Upper lobe of left lung (tissue), 6 donors: ENCODE data around the gene NXPH2. TPM values are rescaled to one million over a fixed set of nuclear protein-coding genes. Genes with fewer than 3 reads are reported as not detected.

Experiments used
- ATAC-seq, 2 donors: fragments of 200-7000 bp; cut with Tn5 transposase; one replicate each; pipeline ENCODE4 v1.9.1; 2022; ENCODE audit warnings: mild to moderate bottlenecking in 2 of 2, moderate library complexity in 2 of 2; ENCODE audit not compliant: low FRiP score in 2 of 2
- DNase-seq, 2 donors: peaks; one replicate each; pipeline ENCODE4 v3.0.0-alpha.2; 2019 to 2020
- H3K27ac ChIP-seq, 4 donors: fragments of 200-600 bp; sonication (generic); one replicate each; pipeline ENCODE4 v1.5.1; 2016 to 2019
- H3K27me3 ChIP-seq, 4 donors: fragments of 200-600 bp; sonication (generic); one replicate each; pipeline ENCODE4 v1.5.1; 2017 to 2019
- H3K36me3 ChIP-seq, 4 donors: fragments of 200-600 bp; sonication (generic); one replicate each; pipeline ENCODE4 v1.5.1; 2016 to 2019
- H3K4me1 ChIP-seq, 4 donors: fragments of 200-600 bp; sonication (generic); one replicate each; pipeline ENCODE4 v1.5.1; 2018 to 2019
- H3K4me3 ChIP-seq, 4 donors: fragments of 200-600 bp; sonication (generic); one replicate each; pipeline ENCODE4 v1.5.1; 2017 to 2019; ENCODE audit warnings: mild to moderate bottlenecking in 2 of 4, moderate library complexity in 1 of 4
- H3K9me3 ChIP-seq, 4 donors: fragments of 200-600 bp; sonication (generic); one replicate each; pipeline ENCODE4 v1.5.1; 2018 to 2019
- EP300 ChIP-seq, 4 donors: sonication (generic); formaldehyde crosslinking; IDR thresholded peaks; one replicate each; pipeline ENCODE4 v1.5.1; 2017; ENCODE audit warnings: antibody characterized with exemption in 4 of 4, control low read depth in 2 of 4
- POLR2A ChIP-seq, 4 donors: fragments of 450-650 bp; IDR thresholded peaks; one replicate each; pipeline ENCODE4 v1.5.1; 2016 to 2017; ENCODE audit warnings: antibody characterized with exemption in 4 of 4, mild to moderate bottlenecking in 2 of 4
- POLR2AphosphoS5 ChIP-seq, 2 donors: sonication (generic); formaldehyde crosslinking; IDR thresholded peaks; one replicate each; pipeline ENCODE4 v1.5.1; 2017; ENCODE audit warnings: antibody characterized with exemption in 2 of 2
- WGBS, 2 donors: methylation state at CpG; one replicate each; pipeline ENCODE4 v1.1.5; 2017 to 2018; 5-methylcytosine and 5-hydroxymethylcytosine counted together
- total RNA-seq, 6 donors: library from RNA; depleted of rRNA in 4 of 6; stranded (reverse); fragments of >200 nt in 4 of 6; gene quantifications; one replicate each; pipeline versions ENCODE4 v1.1.0 to v1.2.1, GENCODE V29; 2016 to 2021
- TF ChIP-seq, protein P1 (sequence below), 6 experiments: fragments of 450-650 bp in 4 of 6; fragments of 200-600 bp in 2 of 6; sonication (generic) in 2 of 6; IDR thresholded peaks; one replicate each; pipeline ENCODE4 v1.5.1; 2016 to 2019; ENCODE audit warnings: antibody characterized with exemption in 6 of 6
- donor health status: DM: no; HTN: no; CAD: no; lungs with moderate emphysema.
- donor health status: DM: no; HTN: yes; CAD: no; lungs with severe emphysema.

The NXPH2 gene
- total RNA-seq, 6 donors from 2014 or later = not detected

DNA sequence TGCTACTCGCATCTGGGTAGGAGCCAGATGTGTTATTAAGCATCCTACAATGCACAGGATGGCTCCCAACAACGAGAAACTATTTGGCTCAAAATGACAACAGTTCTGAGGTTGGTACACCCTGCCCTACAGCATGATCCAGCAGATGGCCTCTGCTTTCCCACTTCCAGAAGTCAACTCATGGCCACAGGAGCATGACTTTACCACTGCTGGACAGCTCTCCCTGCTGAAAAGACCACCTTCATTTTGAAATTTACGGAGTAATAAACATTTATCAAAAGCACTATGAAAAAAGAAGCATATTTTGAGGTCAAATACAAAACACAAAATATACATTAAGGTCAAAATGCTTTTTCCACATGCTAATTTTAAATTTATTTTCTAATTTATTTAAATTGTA lies 13.7 kb downstream of the NXPH2 start:
- no peak for DNase-seq
- no peak for TF ChIP-seq EP300 (IDR thresholded peaks at IDR 0.05)
- TF ChIP-seq, protein P1, sequence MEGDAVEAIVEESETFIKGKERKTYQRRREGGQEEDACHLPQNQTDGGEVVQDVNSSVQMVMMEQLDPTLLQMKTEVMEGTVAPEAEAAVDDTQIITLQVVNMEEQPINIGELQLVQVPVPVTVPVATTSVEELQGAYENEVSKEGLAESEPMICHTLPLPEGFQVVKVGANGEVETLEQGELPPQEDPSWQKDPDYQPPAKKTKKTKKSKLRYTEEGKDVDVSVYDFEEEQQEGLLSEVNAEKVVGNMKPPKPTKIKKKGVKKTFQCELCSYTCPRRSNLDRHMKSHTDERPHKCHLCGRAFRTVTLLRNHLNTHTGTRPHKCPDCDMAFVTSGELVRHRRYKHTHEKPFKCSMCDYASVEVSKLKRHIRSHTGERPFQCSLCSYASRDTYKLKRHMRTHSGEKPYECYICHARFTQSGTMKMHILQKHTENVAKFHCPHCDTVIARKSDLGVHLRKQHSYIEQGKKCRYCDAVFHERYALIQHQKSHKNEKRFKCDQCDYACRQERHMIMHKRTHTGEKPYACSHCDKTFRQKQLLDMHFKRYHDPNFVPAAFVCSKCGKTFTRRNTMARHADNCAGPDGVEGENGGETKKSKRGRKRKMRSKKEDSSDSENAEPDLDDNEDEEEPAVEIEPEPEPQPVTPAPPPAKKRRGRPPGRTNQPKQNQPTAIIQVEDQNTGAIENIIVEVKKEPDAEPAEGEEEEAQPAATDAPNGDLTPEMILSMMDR (IDR thresholded peaks at IDR 0.05) = no peak
- no peak for TF ChIP-seq POLR2A (IDR thresholded peaks at IDR 0.05)
- TF ChIP-seq POLR2AphosphoS5 (IDR thresholded peaks at IDR 0.05) = no peak
- no peak for ATAC-seq
- no peaks in the 10 kb centered on the region for H3K27me3 ChIP-seq
- no peaks in the 10 kb centered on the region for H3K36me3 ChIP-seq
- H3K4me3 ChIP-seq = no peak overlapping the region
- H3K9me3 ChIP-seq = no peaks in the 10 kb centered on the region
- H3K27ac ChIP-seq = no peak overlapping the region
- no peaks in the 10 kb centered on the region for H3K4me1 ChIP-seq
- WGBS, 2 donors = 86 to 90% methylated on average over 1 to 3 of the region's 3 CpGs

DNA sequence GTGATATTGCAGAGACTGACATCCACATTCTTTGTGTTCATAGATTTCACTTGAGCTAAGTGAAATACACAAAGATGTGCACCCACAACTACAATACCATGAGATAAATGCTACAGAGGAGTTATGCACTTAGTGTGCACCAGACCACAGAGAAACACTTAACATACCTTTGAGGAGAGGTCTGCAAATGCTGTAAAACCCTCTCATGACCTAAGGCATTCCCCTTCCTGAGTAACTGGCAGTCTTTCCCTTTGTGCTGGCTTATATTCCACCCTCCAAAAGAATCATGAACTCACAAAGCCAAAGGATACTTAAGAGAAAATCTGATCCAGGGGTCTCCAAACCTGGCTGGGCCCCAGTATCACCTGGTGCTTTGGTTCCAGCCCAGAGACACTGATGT lies 16.2 kb downstream of the NXPH2 start:
- no peak for ATAC-seq
- DNase-seq = no peak
- H3K4me1 ChIP-seq = no peaks in the 10 kb centered on the region
- H3K27me3 ChIP-seq = no peaks in the 10 kb centered on the region
- no peaks in the 10 kb centered on the region for H3K9me3 ChIP-seq
- no peak overlapping the region for H3K4me3 ChIP-seq
- H3K27ac ChIP-seq = no peak overlapping the region
- TF ChIP-seq POLR2A (IDR thresholded peaks at IDR 0.05) = no peak
- no peaks in the 10 kb centered on the region for H3K36me3 ChIP-seq

DNA sequence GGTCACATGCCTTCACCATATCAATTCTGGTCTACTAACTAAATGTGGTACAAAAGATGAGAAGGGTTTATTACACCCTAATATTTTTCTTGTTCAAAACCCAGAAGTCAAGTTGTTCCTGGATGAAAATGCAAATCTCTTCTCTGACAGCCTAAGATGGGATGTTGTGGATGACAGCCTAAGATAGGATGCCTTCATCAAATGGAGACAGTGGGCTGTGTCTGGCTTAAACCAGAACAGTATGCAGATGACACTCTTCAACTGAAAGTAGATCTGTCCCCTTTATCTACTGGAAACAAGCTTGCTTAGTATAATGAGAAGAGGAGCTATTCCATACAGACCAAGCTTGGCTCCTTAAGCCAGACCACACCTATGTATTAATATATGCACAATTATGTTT lies 17.7 kb downstream of the NXPH2 start:
- no peak for ATAC-seq
- no peaks in the 10 kb centered on the region for H3K4me1 ChIP-seq
- DNase-seq = no peak
- TF ChIP-seq, protein P1 (IDR thresholded peaks at IDR 0.05) = no peak
- TF ChIP-seq EP300 (IDR thresholded peaks at IDR 0.05) (no peak), POLR2AphosphoS5 (IDR thresholded peaks at IDR 0.05) (no peak), POLR2A (IDR thresholded peaks at IDR 0.05) (no peak)
- no peaks in the 10 kb centered on the region for H3K9me3 ChIP-seq
- no peaks in the 10 kb centered on the region for H3K27me3 ChIP-seq
- no peaks in the 10 kb centered on the region for H3K36me3 ChIP-seq
- no peak overlapping the region for H3K4me3 ChIP-seq
- no peak overlapping the region for H3K27ac ChIP-seq

DNA sequence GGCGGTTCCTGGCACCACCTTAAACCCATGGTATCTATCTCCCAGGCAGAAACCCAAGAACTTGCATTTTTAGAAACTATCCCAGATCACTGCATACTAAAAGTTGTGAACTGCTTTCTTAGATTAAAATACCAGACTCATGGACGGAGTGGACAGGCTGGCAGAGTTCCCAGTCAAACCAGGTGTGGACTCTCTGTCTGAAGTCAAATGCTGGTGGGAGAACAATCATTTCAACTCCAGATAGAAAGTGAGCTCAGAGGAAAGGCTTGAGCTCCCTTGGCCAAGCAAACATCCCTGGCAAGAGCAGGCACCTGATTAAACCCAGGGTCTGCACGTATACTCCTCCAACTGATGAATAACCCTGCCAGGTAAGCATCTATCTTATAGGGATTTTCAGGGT lies 19.5 kb downstream of the NXPH2 start:
- Histone ChIP-seq H3K9me3 (no peaks in the 10 kb centered on the region), H3K4me1 (no peaks in the 10 kb centered on the region), H3K4me3 (no peak overlapping the region), H3K27me3 (no peaks in the 10 kb centered on the region), H3K27ac (no peak overlapping the region), H3K36me3 (no peaks in the 10 kb centered on the region)
- ATAC-seq (no peak), DNase-seq (no peak)
- 75 to 81% methylated on average over 3 of the region's 3 CpGs for WGBS, 2 donors
- TF ChIP-seq POLR2AphosphoS5 (IDR thresholded peaks at IDR 0.05) (no peak), POLR2A (IDR thresholded peaks at IDR 0.05) (no peak), EP300 (IDR thresholded peaks at IDR 0.05) (no peak)
- TF ChIP-seq, protein P1 (IDR thresholded peaks at IDR 0.05) = no peak

DNA sequence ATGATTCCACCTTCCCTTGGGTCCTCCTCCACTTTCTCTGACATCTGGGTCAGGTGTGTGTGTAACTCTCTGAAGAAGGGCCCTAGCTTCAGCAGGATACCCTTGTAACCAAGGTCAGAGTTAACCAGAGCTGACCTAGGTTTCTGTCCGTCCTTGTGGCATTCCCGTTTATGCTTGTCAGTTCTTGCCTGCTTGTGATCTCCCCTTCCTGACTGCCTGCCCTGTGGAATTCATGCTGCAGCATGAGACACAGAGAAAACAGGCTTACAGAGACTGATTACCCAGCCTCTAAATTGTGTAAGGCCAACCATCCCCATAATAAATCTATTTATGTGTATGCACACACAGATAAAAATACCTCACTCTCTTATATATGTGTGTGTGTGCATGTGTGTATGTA lies 22.8 kb downstream of the NXPH2 start:
- no peaks in the 10 kb centered on the region for H3K27me3 ChIP-seq
- H3K4me3 ChIP-seq = no peak overlapping the region
- DNase-seq = no peak
- no peaks in the 10 kb centered on the region for H3K4me1 ChIP-seq
- no peaks in the 10 kb centered on the region for H3K36me3 ChIP-seq
- no peak for ATAC-seq
- H3K27ac ChIP-seq = no peak overlapping the region
- WGBS, 2 donors = 69 to 89% methylated on average over 2 of the region's 2 CpGs
- H3K9me3 ChIP-seq = no peaks in the 10 kb centered on the region
- TF ChIP-seq EP300 (IDR thresholded peaks at IDR 0.05) = no peak

DNA sequence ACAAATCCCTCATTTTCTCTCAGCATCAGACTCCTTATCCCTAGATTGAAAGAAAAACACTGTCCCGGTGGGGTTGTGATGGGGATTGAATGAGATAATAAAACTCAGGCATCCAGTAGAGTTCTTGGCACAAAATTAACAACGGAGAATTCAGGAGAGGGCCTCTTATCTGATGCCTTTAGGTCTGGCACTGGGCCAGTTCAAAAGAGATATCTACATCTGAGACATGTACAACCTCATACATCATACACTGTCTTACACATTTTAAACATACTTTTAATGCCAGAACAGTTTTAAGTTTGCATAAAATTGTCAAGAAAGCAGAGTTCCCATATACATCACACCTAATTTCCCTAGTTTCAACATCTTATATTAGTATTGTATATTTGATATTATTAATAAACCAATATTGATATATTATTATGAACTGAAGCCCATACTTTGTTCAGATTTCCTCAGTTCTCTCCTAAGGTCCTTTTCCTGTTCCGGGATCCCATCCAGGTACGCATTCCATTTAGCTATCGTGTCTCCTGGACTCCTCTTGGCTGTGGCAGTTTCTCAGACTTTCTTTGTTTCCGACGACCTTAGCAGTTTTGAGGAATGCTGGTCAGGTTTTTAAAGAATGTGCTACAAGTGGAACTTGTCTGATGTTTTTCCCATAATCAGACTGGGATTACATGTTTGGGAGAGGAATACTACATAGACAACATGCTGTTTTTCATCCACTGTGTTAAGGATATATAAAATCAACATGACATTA lies 27.8 kb downstream of the NXPH2 start:
- no peak for ATAC-seq
- no peak overlapping the region for H3K4me3 ChIP-seq
- H3K4me1 ChIP-seq = no peaks in the 10 kb centered on the region
- no peaks in the 10 kb centered on the region for H3K9me3 ChIP-seq
- no peaks in the 10 kb centered on the region for H3K36me3 ChIP-seq
- no peak overlapping the region for H3K27ac ChIP-seq
- no peak for TF ChIP-seq EP300 (IDR thresholded peaks at IDR 0.05)
- TF ChIP-seq POLR2AphosphoS5 (IDR thresholded peaks at IDR 0.05) = no peak
- no peak for TF ChIP-seq POLR2A (IDR thresholded peaks at IDR 0.05)
- TF ChIP-seq, protein P1 (IDR thresholded peaks at IDR 0.05) = no peak
- 42 to 52% methylated on average over 7 of the region's 7 CpGs for whole genome bisulfite sequencing, 2 donors
- no peak for DNase-seq
- peaks cover 0 to 2% (median 0%) of the 10 kb centered on the region in 4 donors for H3K27me3 ChIP-seq
